Measurements from ENCODE around the gene C10orf120.

C10orf120 gene

DNA sequence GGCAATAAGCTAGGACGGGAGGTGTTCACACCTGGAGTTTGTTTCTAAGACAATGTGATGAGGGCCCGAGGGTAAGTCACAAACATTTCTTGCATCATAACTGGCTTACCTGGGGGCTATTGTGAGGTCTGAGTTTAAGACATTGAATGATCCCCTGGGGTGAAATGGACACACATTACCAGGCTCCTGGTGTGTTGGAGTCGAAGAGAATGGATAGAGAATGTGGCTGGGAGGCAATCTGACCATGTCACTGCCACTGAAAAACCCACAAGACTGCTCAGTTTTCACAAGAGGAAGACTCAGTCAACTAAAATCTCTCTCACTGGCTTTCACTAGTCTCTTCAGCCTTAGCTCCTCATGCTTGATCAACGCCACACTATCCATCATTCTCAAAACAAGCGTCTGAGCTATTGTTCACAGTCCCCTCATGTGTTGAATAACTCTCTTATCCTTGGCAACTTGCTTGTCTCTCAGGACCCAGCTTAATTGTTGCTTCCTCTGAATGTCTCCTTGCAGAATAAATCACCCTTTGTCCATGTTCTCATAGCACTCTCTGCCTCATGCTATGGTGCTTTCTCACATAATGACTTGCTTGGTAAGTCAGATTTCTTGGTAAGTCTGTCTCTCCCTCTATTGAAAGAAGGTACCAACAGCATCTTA, at the start of gene C10orf120:
TSS of gene C10orf120 (minus strand) at position 51 of the 660 bp plus-strand sequence. CDS start 56 bp downstream, outside the sequence.
- no peak for DNase-seq

DNA sequence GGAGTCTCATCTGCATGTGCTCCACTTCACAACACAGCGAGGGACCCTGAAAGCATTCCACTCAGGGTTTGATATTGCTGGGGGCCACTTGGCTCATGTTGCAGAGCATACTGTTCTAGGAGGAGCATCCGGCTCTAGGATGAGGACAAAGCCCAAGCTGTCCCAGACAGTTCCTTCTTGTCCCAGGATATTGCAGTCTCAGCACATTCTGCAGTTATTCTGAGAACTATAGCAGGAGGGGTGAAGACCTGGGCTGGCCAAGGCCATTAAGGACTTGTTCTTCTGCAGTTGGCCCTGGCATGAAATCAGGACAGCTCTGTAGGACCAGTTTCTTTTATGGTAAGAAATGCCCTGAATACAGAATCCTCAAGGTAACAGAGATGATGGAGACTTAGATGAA, 48.9 kb upstream of the C10orf120 start:
- DNase-seq: no peak

DNA sequence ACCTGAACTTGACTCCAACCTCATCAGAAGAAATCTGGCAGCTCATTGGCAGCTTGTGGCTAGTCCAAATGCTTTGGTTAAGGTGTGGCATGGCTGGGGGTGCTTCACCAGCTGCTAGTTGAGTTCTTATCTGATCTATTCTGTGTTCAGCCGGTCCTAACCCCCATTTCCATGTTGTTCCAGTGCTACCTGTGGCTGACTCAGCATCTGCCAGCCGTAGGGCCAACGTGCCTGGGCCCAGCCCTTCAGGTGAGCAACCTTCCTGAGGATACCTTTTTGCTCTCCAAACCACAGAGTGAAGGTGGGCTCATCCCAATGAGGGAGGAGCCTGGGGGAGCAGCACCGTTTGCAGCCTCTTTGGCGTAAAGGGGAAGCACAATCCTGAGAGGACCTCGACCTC, 46.8 kb upstream of the C10orf120 start:
- no peak for DNase-seq

DNA sequence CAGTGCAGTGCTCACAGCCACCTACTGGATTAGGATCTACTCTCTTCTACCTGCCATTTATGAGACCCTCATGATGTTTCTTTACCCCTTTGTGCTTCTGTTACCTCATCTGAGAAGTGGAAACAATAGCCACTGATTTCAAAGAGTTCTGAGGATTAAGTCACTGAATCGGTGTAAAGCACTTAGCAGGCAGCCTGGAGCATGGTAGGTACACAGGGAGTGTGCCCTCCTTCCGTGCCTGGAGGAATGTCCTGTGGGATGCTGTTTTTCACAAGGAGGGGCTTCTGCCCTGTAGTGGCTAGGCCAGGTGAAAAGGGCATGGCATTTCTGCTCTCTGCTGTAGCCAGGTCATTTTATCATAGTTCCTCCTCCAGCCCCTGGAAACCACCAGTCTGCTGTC, 44.6 kb upstream of the C10orf120 start:
- no peak for DNase-seq

DNA sequence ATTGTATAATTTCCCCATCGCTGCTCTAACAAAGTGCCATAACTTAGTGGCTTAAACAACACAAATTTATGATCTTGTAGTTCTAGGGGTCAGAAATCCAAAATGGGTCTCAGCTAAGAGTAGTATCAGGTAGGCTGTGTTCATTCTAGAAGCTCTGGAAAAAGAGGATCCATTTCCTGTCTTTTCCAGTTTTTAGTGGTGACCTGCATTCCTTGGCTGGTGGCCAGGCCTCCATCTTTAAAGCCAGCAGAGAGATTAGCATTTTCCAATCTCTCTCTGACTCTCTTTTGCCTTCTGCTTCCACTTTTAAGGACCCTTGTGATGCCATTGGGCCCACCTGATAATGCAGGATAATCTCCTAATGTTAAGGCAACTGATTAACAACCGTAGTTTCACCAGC, 41.0 kb upstream of the C10orf120 start:
- DNase-seq: no peak

DNA sequence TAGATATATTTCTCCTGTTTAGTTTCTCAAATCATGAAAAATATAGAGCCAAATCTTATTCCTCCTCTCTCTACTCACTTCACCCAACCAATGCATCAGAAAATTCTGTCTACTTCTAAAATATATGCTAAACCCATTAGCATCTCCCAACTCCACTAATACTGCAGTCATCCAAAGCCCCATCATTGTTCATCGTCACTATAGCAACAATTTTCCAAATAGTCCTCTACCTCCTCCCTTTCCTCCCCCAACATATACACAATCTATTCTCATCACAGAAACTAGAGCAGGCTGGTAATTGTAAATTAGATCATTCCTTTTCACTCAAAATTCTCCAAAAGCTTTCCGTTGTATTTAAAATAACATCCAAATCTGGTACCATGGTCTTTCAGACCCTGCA, 38.4 kb upstream of the C10orf120 start:
- DNase-seq: no peak

DNA sequence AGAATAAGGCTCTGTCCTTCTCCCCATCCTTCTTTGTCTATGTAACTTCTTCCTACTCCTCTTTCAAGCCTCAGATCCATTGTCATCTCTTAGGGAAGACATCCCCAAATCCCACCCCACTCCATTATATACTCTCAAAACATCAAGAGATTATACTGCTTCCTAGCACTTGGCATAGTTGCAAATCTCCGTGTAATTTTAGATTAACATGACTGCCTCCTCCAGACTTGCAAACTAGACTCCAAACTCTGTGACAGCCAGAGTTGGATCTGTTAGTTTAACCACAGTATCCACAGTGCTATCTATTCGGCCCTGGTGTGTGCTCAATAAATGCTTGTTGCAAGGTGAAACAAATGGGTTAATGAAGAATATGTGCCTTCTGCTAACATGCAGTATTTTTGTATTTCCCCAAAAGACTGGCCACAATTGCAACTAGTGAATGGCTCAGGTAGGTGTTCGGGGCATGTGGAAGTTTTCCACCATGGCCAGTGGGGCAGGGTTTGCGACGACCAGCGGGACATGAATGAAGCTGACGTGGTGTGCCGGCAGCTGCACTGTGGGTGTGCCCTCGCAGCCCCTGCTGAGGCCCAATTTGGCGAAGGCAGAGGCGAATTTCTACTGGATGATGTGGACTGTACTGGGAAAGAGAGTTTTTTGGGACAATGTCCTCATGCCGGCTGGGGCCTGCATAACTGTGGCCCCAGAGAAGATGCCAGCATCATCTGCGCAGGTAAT, 34.5 kb upstream of the C10orf120 start:
- no peak for DNase-seq

DNA sequence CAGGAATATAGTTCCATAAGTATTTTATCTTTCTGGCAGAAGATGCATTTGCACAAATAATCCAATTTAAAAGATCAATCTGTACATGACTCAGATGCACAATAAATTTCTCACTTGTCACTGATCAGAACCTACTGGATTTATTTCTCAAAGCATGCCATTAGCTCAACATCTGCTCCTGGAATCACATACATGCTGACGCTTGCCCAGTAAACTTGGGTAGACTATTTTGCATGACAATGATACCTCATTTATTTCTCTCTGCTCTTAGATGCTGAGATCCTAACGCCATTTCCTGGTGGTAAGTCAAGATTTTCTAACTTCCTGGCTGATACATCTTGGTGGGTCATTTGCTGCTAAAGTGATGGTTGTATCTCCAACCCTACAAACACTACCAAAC, 33.8 kb upstream of the C10orf120 start:
- no peak for DNase-seq

DNA sequence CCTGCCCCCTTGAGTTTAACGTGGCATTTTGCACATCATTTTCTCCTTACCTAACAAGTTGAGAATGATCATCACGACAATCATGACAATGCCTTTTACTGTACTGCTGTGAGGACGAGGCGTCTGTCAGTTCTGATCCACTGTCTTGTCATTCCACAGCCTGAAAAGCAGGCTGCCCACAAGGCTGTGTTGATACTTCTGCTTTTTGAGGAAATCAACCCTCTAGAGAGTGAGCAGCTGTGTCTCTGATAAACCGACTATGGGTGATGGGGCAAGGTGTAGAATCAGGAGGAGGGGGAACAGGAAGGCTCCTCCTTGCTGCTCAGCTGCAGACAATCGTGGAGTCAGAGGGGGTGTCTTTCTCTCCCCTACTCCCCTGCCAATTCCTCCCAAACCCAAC, 30.6 kb upstream of the C10orf120 start:
- DNase-seq: no peak

DNA sequence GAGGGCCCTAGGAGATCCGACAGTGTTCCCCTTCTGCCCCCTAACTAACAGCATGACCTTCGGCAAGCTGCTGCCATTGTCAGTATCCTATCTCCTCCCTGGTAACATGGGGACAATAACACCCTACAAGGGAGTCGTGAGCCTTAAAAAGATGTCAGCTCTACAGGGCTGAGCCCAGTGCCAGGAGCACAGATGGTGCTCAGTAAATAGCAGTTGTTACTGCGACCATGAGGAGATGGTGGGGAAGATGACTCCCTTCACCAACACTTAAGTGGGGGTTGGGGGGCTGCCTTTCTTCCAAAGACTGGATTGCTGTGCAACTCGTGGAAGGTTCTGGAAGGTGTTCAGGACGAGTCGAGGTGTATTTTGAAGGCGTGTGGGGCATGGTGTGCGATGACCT, 29.5 kb upstream of the C10orf120 start:
- DNase-seq: no peak

DNA sequence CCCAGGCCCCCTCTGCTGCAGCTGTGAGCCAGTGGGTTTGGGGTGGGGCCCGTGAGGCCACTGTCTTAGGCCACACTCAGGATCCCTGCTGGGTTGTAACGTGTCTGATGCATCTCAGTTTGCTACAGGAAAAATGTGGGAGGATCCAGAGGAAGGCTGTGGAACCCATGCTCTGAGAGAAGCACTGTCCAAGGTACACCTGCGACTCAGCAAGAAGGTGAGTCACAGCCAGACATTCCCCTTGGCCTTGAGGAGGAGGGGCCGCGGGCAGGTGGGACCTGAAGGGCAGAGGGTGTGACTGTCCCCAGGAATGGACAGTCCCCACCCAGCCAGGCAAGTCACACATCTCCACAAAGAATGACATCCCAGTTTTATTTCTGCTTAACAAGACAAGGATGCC, 27.8 kb upstream of the C10orf120 start:
- no peak for DNase-seq

DNA sequence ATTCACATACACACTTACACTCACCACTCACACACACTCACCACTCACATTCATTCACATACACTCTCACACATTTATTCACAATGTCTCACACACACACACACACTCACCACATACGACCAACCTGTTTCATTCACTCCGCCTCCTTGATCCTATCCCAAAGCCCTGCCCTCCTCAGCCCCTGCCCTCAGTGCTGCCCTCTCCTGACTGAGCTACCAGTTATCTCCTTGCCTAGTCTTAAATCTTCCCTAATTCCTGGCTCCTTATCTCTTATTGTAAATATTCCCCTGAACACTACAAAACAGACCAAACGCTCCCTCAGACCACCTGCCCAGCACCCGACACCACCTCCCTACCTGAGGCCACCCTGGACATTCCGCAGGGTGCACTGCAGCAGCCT, 26.1 kb upstream of the C10orf120 start:
- DNase-seq: no peak

DNA sequence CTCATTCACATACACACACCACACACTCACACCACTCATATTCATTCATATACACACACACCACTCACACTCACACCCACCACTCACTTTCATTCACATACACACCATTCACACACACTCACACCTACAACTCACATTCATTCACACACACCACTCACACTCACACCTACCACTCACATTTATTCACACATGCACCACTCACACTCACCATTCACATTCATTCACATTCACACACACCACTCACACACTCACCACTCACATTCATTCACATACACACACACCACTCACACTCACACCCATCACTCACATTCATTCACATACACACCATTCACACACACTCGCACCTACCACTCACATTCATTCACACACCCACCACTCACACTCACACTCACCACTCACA, 25.4 kb upstream of the C10orf120 start:
- no peak for DNase-seq

DNA sequence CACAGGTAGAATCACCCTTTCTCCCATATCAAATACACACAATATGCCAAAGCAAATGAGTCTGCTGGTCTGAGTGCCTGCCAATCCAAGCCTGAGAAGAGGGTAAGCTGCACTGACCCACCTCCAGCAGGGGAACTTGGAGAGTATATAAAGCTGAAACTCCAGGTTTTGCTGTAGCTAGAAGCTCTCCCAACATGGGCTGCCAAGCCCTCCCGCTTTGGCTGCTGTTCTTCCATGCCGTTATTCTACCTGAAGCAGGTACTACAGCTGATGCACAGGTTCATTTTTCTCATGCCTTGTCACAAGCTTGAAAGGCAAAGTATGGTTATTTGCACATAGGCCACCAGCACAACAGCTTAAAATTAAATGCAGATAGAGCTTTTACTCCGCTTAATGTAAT, 21.5 kb upstream of the C10orf120 start:
- no peak for DNase-seq

DNA sequence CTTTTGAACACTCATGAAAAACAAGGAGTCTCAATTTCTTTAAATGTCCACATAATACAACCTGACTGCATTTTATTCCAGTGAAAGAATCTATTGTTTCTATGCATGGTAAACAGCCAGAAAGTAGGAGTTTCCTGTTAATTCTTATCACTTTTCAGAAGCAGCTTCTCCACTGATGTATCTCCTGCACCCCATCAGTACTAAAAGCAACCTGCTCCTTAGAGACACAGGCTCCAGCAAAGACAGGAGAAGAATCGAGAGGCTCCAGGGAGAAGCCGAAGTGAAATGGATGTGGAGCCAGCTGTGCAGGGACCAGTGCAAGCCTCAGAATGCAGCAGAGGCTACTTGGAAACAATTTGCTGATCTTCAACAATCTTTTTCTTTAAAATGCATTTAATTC, 16.4 kb upstream of the C10orf120 start:
- no peak for DNase-seq

DNA sequence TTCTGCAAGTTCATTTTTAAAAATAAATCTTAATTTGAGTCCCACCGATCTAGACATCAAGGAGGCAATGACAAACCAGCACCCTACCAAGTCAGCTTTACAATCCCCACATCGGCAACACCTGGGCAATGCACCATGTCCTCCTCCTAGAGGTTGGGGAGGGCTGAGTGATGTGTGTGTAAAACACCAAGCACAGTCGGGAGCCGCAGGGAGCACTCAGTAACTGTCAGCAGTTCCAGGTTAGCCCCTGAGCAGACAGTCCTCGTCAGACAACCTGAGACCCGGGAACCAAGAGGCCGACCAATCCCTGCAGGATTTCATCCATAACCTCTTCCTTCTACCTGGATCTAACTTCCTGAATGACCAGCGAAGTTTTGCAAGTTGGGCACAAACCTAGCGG, 15.9 kb upstream of the C10orf120 start:
- DNase-seq: no peak

DNA sequence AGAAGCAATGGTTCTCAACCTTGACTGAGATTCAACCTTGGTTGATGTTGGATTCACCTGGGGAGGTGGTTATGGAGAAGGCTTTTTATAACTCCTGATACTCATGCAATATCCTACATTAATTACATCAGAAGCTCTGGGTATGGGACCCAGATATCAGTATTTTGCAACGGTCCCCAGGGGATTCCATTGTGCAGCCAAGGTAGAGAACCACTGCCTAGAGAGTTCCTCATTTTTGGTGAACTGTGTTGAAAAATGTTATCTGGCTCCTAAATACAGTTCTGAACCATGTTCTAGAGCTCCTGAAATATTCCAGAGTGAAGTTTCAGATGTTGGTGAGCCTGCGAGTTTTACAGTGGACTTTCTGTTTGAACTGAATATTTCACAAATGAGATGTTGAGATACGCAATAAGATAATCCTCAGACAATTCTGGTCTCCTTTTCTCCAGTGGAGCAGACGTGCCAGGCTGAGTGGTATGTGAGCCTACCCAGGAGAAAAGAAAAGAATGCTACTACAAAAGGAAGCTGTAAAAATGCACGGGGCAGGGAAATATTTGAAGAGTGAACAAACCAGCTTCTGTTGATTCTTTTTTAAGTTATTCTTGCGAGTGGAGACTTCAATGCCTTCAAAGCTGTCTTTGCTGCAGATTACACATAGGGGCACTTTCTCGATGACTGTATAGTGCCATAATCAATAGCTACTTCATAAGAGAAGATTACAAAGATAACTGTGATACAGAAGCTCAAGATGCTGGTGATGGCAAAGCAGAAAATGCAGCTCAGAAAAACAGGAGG, 13.6 kb upstream of the C10orf120 start:
- no peak for DNase-seq

DNA sequence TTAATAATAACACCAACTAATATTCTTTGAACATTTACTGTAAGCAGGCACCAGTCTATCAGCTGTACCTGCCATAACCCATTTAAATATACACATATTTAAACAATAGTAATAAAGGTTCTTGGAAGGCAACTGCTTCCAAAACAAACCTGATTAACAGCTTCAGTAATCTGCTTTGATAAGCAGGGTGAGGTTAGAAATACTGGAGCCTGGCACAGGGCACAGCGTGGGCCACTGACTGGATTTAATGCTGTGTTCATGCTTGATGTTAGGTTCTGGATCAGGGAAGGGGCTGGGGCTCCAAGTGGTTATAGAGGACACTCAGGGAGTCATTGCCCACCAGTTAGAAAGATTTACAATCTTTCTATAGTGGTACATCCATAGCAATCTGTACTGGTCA, 10.9 kb upstream of the C10orf120 start:
- DNase-seq: no peak

DNA sequence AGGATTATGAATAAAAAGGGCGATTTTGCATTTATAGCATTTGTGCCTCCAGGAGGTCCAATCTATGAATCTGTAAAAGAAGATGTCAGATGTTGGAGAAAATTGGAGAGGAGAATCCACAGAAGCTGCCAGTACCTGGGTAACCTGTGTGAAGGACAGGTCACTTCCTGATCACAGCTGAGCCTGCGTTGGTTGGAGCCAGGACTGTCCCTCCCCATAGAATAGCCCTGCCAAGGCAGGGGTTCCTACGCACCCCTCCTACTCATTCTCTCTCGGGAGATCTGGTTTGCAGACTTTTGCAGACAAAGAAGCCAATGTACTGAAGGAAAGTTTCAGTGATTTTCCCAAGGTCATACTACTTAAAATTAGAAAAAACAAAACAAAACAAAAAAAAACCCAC, 10.3 kb upstream of the C10orf120 start:
- no peak for DNase-seq

DNA sequence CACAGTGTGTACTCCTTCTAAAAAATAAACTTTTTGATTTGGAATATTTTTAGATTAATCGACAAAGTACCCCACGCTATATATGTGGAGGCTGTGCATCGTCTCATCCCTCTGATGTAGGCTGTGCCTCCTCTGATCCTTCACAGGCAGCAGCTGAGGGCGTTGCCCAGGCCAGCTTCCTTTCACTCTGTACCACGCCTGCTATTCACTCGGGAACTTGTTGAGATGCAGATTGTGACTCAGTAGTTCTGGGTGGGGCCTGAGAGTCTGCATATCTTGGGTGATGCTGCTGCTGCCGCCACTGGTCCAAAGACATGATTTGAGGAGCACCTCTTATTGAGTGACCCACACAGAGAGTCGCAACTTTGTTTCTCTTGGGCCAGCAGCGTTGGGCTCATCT, 7.9 kb upstream of the C10orf120 start:
- no peak for DNase-seq

DNA sequence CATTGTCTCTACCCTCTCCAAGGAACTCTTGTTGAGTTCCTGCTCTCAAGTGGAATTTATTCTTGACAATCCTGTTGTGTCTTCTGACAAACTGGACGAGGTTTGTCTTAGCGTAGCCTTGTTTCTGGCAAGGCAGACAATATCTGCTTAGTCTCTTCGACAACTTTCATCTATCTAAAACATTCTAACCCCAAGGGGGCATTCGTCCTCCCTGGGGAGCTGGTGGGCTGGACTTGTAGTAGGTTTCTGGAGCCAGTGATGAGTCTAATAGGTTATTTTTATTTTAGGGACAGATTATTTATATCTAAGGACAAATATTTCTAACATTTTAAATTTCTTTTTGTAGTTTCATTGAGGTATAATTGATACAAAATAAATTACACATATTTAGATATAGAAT, 7.3 kb upstream of the C10orf120 start:
- DNase-seq: no peak

DNA sequence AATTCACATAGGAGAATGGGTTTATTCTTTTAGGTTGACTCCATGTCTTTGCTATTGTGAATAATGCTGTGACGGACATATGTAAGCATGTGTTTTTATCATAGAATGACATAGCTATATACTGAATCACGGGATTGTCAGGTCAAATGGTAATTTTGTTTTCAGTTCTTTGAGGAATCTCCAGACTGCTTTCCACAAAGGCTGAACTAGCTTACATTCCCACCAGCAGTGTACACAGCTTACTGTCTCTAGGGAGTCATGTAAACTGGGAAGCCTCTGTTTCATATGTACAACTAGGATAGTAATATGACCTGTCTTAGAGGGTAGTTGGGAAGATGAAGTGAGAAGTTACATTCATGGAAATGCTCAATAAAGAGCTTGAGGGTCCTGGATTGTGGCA, 6.8 kb upstream of the C10orf120 start:
- no peak for DNase-seq

DNA sequence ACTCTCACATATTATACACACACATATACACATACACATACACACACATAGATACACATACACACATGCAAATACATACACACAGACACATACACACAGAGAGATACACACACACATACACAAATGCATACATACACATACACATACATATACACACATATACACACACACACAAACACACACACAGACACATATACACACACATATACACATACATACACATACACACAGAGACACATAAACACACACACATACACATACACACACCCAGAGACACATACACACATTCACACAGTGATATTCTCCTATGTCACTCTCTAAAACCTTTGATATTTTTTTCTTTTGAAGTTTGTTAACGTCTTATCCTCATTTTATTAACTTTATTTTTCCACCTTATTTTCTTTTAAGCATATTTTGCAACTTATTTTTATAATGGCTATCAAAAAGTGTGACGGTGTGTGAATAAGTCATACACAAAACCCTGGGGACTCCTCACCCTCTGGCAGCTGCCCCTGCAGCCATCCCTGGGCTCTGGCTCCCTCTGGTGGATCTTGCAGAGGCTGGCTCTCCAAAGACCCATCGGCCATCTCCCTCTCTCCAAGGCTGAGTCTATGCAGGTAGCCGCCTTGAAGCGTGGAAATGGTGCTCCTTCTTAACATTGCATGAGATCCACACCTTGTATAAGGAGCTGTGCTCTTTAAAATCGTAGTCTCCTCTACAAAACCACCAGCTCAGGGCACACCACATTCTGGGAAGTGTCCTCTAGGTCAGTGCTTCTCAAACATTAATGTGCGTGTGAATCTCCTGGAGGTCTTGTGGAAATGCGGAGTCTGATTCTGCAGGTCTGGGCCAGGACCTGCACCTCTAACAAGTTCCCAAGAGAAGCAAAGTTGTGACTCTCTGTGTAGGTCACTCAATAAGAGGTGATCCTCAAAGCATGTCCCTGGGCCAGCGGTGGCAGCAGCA, 4.1 kb upstream of the C10orf120 start:
- DNase-seq: peak; percentile 28
